NCI-H2171 (cell line): ENCODE results near the gene HECTD2.
"Not testable (repeated sequence)": the region's sequence is repeated elsewhere in the genome, so short reads cannot be mapped to it uniquely, and the experiment has no call there.

ENCODE experiments used
- DNase-seq: peaks from one replicate; lab custom pipeline; 2025; lab: John Stamatoyannopoulos, UW

The HECTD2 gene

GRCh38 chr10:91537614-91538383 lies 127.7 kb downstream of the HECTD2 start:
- no peak for DNase-seq

- no peak for DNase-seq
Measured at GRCh38 chr10:91539930-91540329, 129.8 kb downstream of the HECTD2 start.

GRCh38 chr10:91540733-91541132 lies 130.6 kb downstream of the HECTD2 start:
- DNase-seq: no peak

GRCh38 chr10:91541481-91541880 lies 131.3 kb downstream of the HECTD2 start:
- no peak for DNase-seq

GRCh38 chr10:91545384-91545783 lies 135.2 kb downstream of the HECTD2 start:
- DNase-seq: no peak

- no peak for DNase-seq
Measured at GRCh38 chr10:91545838-91546237, 135.7 kb downstream of the HECTD2 start.

- no peak for DNase-seq
Measured at GRCh38 chr10:91549262-91549661, 139.1 kb downstream of the HECTD2 start.

- DNase-seq: no peak
Measured at GRCh38 chr10:91550021-91550420, 139.9 kb downstream of the HECTD2 start.

- DNase-seq: no peak
Measured at GRCh38 chr10:91551856-91552255, 141.7 kb downstream of the HECTD2 start.

GRCh38 chr10:91552274-91553095 lies 142.3 kb downstream of the HECTD2 start:
- DNase-seq: no peak

- DNase-seq: no peak
Measured at GRCh38 chr10:91555455-91555854, 145.3 kb downstream of the HECTD2 start.

- no peak for DNase-seq
Measured at GRCh38 chr10:91556691-91557566, 146.8 kb downstream of the HECTD2 start.

GRCh38 chr10:91557651-91558111 lies 147.5 kb downstream of the HECTD2 start:
- DNase-seq: no peak

GRCh38 chr10:91558473-91558872 lies 148.3 kb downstream of the HECTD2 start:
- DNase-seq: no peak

GRCh38 chr10:91559169-91559568 lies 149.0 kb downstream of the HECTD2 start:
- DNase-seq: no peak

GRCh38 chr10:91559750-91560149 lies 149.6 kb downstream of the HECTD2 start:
- no peak for DNase-seq

GRCh38 chr10:91560827-91561226 lies 150.7 kb downstream of the HECTD2 start:
- DNase-seq: not testable (repeated sequence)

GRCh38 chr10:91562839-91563581 lies 152.9 kb downstream of the HECTD2 start:
- DNase-seq: no peak

- no peak for DNase-seq
Measured at GRCh38 chr10:91564026-91564425, 153.9 kb downstream of the HECTD2 start.
